PFSK-1 (cell line): ENCODE data around the gene IQCM.

Experiments used
- POLR2AphosphoS5 ChIP-seq: IDR thresholded peaks from 2 replicates; pipeline ENCODE4 v1.6.1; 2012; ENCODE audit warnings: low read depth, mild to moderate bottlenecking, control low read depth, low read length, moderate library complexity
- TAF1 ChIP-seq: IDR thresholded peaks from 2 replicates; pipeline ENCODE4 v1.6.1; 2012; ENCODE audit warnings: low read length, control low read depth, borderline replicate concordance; ENCODE audit not compliant: insufficient read depth
- TF ChIP-seq, protein P1 (sequence below), 2 experiments: IDR thresholded peaks; 2 replicates each; pipeline versions ENCODE4 v1.6.1 to v1.8.0; 2011 to 2012; ENCODE audit warnings: low read depth in 2 of 2, low read length in 2 of 2, control low read depth in 1 of 2, inconsistent platforms in 1 of 2, mild to moderate bottlenecking in 1 of 2, moderate library complexity in 1 of 2; ENCODE audit not compliant: insufficient read depth in 1 of 2

GRCh38 chr4:149344436-149344835 lies 471.2 kb downstream of the IQCM start:
- TF ChIP-seq POLR2AphosphoS5 (no peak), TAF1 (no peak)
- TF ChIP-seq, protein P1, sequence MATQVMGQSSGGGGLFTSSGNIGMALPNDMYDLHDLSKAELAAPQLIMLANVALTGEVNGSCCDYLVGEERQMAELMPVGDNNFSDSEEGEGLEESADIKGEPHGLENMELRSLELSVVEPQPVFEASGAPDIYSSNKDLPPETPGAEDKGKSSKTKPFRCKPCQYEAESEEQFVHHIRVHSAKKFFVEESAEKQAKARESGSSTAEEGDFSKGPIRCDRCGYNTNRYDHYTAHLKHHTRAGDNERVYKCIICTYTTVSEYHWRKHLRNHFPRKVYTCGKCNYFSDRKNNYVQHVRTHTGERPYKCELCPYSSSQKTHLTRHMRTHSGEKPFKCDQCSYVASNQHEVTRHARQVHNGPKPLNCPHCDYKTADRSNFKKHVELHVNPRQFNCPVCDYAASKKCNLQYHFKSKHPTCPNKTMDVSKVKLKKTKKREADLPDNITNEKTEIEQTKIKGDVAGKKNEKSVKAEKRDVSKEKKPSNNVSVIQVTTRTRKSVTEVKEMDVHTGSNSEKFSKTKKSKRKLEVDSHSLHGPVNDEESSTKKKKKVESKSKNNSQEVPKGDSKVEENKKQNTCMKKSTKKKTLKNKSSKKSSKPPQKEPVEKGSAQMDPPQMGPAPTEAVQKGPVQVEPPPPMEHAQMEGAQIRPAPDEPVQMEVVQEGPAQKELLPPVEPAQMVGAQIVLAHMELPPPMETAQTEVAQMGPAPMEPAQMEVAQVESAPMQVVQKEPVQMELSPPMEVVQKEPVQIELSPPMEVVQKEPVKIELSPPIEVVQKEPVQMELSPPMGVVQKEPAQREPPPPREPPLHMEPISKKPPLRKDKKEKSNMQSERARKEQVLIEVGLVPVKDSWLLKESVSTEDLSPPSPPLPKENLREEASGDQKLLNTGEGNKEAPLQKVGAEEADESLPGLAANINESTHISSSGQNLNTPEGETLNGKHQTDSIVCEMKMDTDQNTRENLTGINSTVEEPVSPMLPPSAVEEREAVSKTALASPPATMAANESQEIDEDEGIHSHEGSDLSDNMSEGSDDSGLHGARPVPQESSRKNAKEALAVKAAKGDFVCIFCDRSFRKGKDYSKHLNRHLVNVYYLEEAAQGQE (IDR thresholded peaks at IDR 0.05; ENCODE audit: insufficient read depth in 1 of 2, low read depth in 2 of 2, low read length in 2 of 2) = no peak
